ENCODE results near the gene PPIA.
"Not testable (repeated sequence)": the region's sequence is repeated elsewhere in the genome, so short reads cannot be mapped to it uniquely, and the experiment has no call there.

Gene PPIA

GRCh38 chr7:44842675-44843074, 46.2 kb downstream of the PPIA start:
- not testable (repeated sequence) for DNase-seq

- DNase-seq = not testable (repeated sequence)
Measured at GRCh38 chr7:44843440-44843839, 47.0 kb downstream of the PPIA start.

- no peak for DNase-seq
Measured at GRCh38 chr7:44845451-44845850, 49.0 kb downstream of the PPIA start.

- peak in 1 of 5 donors; percentile 19 for DNase-seq
Measured at GRCh38 chr7:44846390-44846789, 49.9 kb downstream of the PPIA start.

GRCh38 chr7:44846816-44847508, 50.5 kb downstream of the PPIA start:
- DNase-seq = no peak

GRCh38 chr7:44847509-44847919, 51.0 kb downstream of the PPIA start:
- peak; percentile 69 to 91 (median 79) for DNase-seq

- peak; percentile 99 to 100 (median 100) for DNase-seq
Measured at GRCh38 chr7:44847920-44848634, 51.6 kb downstream of the PPIA start, which contains the start of gene H2AZ2. Gene H2AZ2, minus strand, starts transcription at chr7:44848087. Its CDS starts 116 bp downstream, at chr7:44847971.

GRCh38 chr7:44849259-44849884, 52.9 kb downstream of the PPIA start:
- DNase-seq = no peak

GRCh38 chr7:44849885-44850544, 53.5 kb downstream of the PPIA start:
- no peak for DNase-seq

GRCh38 chr7:44852590-44852989, 56.1 kb downstream of the PPIA start:
- DNase-seq = no peak

Measured in T-helper 1 cell (primary cell).